Activated CD8-positive, alpha-beta memory T cell treated with anti-CD3 and anti-CD28 coated beads for 48 hours (primary cell): ENCODE results near the gene PCSK6.
"Not testable (repeated sequence)": the region's sequence is repeated elsewhere in the genome, so short reads cannot be mapped to it uniquely, and the experiment has no call there.

ENCODE experiments used
- DNase-seq, 3 experiments: peaks; one replicate each; pipeline ENCODE4 v3.0.0-alpha.2; 2020; ENCODE audit warnings: low read depth in 2 of 3, low spot score in 2 of 3

The PCSK6 gene

DNA sequence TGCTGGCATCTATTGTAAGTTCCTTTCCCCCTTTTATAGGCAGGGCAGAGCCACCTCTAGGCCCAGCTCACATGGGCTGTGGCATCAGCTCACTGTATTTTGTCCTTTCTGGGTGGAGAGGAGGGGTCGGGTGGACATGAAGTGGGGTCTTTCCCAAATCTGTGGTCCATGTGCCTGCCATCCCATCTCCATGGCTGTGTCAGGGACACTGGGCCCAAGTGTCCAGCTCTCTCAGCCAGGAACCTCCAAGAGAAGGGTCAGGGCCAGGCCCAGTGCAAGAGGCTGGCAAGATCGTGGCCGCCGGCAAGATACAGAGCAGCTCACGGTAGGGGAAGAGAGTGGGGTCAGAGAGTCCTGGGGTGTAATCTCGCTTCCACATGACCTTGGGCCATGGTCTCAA, 85.3 kb downstream of the PCSK6 start:
- DNase-seq = no peak

DNA sequence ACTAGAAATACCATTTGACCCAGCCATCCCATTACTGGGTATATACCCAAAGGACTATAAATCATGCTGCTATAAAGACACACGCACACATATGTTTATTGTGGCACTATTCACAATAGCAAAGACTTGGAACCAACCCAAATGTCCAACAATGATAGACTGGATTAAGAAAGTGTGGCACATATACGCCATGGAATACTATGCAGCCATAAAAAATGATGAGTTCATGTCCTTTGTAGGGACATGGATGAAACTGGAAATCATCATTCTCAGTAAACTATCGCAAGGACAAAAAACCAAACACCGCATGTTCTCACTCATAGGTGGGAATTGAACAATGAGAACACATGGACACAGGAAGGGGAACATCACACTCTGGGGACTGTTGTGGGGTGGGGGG, 86.6 kb downstream of the PCSK6 start:
- not testable (repeated sequence) for DNase-seq

DNA sequence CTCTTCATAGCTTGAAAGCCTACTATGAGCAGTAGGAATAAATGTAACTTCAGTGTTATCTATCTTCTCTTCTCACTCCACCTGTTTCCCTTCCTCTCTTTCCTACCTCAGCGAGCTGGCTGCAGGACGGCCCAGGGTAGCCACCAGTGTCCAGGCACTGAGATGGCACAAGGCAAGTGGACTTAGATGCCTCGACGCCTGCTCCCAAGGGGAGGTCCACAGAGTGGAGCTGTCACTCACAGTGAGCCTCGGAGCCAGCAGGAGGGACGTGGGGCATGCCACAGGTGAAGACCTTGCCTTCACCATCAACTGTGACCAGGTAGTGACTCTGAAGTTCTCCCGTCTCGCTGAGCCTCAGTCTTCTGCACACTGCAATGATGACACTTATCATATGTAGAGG, 88.2 kb downstream of the PCSK6 start:
- DNase-seq = no peak

DNA sequence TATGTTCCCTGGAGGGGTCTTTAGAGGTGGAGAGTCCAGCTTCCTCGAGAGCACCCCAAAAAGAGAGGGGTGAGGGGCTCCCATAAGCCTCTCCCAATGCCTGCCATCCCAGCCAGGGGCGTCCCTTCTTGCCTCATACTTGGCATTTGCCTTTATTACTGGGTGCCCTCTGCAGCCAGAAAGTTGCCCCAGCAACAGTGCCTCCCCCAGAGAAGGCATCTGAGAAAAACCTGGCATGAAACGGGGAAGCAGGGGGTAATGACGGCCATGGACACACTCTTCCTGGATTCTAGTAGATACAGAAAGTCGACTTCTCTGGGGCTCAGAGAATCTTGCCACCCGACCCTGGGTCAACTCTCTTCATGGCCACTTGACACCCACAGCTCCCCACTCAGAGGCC, 90.1 kb downstream of the PCSK6 start:
- no peak for DNase-seq

DNA sequence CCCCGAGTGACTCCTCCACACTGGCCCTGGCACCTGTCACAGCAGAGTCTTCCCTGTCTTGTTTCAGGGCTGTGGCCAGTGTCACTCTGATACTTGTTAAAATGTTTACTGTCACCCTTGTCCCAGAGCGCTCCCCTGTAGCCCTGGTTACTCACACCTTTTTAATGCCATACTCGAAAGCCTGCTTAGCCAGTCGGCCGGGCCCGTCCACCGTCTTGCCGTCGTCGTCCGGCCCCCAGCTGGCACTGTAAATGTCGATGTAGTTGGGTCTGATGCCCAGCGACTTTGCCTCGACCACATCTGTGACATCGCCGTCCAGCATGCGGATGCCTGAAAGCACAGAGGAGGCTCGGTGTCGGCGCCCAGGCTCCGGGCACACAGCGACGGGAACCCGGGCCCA, 91.3 kb downstream of the PCSK6 start:
- no peak for DNase-seq

DNA sequence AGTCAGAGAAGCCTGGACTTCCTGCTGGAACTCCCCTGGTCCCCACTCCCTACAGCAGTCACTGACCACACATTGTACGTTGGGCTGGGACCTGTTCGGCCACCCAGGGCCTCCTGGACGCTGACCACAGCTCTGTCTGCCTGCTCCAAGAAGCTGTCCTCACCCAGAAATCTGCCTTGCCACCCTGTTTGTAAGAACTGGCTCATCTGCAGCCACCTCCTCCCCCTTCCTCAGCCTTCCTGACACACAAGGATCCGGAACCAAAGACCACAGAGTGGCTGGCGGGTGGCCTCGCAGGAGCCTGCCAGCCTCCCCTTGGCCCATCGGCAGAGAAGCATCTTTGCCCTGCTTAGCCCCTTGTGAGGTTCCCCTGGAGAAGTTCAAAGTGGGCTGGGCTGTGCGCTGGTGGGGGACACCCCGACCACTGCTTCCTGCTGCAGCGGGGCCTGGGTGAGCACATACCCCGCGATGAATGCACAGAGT, 91.9 kb downstream of the PCSK6 start:
- no peak for DNase-seq

DNA sequence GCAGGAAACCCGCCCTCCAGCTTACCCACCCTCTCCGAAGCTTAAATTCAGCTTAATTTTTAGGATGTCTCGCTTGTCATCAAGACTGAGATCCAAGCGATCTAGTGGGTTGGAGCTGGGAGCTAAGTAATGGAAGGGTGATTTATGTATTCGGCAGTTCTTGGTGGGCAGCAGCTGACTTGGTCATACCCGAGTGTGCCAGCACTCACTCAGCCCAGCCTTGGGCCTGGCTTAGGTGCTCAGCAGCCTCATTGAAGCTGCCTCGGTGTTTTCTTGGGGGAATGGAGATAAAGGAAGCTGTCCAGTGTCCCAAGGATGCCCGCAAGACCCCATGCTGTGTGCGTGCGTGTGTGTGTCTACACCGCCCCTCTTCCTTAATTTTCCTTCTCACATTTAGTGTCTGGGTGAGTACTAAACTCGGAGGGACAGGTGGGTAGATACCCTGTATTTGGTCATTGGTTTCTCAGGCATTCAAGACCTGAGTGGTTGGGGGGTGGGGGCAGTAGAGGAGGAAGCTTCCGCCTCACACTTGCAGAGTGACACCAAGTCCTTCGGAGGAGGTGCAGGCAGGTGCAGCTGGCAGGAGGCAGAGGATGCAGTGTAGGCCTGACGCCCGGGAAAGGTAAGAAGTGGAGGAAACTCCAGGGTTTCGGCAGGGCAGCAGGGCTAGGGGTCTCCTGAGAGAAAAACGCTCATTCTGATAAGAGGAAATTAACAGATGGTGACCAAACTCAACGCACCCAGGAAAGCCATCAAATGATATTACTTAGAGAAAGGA, 92.8 kb downstream of the PCSK6 start:
- no peak for DNase-seq

DNA sequence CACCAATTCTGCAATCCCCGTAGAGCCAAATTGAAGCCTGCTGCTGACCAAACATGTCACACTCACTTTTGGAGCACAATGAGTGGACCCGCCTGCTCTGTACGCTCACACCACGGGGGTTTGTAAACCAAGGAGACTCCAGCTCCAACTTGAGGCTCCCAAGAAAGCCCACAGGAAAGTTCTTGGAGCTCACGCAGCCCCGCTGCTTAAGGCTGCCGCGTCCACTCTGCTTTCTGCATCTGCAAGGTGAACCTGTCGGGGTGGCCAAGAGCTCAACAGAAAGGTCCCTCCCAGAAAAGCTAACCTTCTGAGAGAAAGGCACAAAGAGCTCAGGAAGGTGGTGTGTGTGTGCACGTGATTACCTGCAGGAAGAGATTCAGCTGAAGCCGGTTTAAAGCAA, 94.9 kb downstream of the PCSK6 start:
- no peak for DNase-seq

DNA sequence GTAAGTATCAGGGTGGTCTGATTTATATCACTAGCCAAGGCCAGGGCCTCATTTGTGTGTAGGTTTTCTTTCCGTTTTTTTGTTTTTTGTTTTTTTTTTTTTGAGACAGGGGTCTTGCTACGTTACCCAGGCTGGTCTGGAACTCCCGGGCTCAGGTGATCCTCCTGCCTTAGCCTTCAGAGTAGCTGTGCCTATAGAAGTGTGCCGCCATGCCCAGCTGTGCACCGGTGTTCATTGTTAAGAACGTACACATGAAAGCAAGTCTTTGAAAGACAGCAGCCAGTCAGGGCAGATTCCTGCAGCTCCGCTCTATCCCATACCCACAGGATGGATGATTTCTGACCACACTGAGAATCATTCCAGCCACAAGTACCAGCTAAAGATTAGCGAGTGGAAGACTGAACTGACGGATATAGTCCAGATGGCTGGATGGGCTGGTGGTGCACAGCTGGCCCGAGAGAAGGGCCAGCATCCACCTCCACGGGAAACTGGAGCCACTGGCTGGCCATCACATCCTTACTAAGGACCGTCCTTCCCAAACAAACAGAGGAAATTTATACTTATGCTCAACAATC, 95.4 kb downstream of the PCSK6 start:
- DNase-seq = no peak

DNA sequence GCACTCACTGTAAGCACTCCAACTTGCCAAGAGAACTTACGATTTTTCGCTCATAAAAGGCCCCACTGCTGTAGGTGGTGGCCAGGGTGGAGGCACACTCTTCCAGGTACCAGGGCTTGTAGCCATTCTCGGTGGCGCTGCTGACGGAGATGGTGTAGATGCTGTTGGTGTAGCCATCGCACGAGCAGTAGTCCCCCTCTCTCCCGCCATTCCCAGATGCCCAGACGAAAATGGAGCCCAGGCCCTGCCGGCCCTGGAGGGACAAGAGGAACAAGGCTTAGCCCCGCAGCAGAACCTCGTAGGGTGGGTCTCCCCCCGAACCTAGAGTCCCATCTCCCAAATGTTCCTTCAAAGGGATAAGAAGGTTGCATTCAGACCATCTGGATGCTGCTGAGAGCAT, 96.3 kb downstream of the PCSK6 start:
- DNase-seq = no peak

DNA sequence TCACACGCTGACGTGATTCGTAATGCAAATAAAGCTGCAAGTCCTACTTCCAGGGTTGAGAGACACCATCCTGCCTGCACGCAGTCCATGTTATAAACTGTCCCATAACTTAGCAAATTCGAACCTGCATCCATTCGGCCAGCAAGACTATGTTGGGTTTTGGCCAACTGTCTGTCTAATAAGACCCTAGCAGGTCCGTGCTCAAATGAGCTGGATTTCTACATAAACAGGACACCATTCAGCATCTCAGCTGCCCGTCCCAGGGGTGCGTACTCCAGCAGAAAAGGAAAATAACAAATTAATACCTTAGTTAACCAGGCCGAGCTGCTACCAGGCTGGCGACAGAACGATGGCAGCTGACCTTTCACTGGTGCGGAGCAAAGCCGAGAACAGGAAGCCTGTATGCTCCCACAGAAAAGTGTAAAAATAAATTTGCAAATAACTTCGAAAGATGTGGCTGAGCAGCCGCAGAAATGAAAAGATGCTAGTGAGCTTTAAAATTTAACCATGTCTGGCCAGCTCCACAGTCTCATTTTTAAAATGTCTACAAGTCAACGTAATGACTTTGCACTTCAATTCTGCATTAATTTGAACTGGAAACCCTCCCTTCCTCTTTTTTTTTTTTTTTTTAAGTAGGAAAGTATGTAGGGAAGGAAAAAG, 97.4 kb downstream of the PCSK6 start:
- DNase-seq = no peak

DNA sequence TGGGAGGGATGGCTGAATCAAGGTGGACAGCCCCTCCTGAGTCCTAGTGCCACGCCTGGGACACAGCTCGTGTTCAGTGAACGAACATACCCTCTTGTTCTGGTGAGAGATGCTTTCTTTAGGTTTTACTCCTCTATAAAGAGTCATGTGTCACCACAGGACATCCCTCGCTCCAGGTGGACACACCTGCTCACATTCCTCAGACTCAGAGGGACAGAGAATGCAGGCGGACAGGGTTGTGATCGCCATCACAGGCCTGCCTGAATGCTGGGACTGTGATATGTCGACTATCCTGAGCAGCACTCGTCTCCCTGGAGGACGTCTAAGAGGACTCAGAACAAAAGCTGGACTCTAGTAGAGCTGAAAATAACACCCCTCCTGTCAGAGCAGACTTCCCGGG, 98.1 kb downstream of the PCSK6 start:
- no peak for DNase-seq

DNA sequence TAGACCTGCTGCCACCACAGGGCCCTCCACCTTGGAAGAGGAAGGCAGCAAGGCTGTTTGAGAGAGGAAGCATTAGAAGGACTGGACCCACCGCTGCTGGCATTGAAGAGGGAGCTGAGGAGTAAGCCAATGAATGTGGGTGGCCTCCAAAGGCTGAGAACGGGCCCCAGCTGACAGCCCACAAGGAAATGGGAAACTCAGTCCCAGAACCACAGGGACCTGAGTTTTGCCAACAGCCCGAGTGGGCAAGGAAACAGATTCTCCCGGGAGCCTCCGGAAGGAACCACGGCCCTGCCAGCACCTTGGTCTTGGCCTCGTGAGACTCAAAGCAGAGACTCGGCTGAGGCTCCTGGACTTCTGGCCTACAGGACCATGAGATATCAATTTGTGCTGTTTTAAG, 99.0 kb downstream of the PCSK6 start:
- no peak for DNase-seq

DNA sequence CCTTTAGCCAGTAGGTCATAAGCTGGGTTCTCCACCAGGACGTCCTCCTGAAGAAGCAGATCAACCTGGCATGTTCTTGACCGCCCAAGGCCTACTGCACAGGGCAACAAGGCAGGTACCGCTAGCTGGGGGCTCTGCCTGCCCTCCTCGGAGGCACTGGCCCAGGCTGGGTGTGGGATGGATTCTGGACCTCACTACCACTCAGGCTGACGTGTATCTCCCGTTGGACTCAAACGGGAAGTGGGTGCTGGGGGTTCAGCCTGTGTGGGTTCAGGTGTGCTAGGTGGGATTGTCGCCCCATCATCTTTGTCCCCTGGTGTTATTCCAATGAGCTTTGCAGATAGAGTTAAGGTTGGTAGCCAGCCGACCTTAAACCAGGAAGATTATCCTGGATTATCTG, 99.4 kb downstream of the PCSK6 start:
- DNase-seq = no peak

DNA sequence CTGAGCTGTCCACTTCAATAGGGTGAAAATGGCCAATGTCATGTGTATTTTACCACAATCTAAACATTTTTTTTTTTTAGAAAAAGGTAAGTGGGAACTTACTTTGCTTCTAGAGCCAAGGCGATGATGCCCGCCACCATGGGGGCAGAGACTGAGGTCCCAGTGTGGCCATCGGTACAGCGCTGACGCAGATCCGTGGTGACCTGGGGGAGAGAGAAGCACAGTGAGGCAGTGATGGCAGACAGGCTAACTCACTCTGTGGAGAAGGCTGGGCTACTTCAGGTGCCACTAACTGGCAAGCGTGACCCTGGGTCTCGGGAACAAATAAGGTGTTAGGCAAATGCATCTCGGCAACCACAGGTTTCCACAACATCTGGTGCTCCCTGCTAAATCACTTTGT, 100.1 kb downstream of the PCSK6 start:
- no peak for DNase-seq

DNA sequence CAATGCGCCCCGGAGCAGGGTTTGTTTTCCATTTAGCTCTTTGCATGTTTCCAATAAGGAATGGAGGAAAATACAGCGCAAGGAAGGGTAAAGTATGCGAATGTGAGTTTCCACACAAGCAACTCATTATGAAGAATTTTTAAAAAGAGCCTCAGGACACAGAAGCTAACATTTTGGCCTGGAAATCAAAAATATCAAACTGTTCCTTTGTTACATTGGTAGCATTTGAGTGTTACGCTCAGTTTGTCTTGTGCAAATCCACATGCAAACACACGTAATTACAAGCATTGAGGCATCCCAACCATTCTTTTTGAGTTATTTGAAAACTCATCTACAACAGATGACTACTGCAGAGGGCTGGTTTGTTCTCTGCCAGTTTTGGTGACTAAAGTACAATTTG, 101.5 kb downstream of the PCSK6 start:
- no peak for DNase-seq

DNA sequence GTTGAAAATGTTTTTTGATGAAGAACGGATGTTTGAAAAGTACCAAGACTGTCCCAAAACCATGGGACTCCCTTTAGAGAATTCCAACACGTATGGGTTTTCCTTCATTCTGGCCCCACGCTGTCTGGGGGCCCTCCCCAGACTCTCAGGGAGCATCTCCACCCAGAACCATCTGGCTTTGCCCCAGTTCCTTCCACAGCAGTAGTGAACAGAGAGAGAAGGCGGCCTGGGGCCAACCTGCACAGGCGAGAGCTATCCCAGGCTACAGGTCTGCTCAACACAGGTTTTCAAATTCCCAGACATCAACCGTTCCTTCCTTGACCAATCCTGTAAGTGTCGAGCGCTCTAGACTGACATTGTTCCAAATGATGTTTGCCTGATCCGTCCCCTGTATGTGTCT, 101.9 kb downstream of the PCSK6 start:
- DNase-seq = no peak

DNA sequence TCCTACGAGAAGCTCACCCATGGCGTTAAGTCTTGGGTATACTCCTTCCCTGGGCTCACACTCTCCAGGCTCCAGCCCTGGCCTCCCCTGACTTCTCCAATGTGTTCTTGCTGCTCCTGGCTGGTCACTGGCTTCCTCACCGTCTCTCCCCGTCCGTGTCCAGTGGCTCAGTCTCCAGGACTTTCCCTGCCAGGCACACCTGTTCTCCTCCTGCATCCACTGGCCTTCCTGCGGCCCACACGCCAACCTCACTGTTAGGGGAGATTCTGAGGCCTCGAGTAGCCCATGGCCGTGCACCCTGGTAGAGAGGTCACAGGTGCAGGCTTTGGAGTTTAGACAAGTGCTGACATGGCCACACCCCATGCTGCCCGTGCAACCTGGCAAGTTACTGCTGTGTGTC, 102.5 kb downstream of the PCSK6 start:
- no peak for DNase-seq

DNA sequence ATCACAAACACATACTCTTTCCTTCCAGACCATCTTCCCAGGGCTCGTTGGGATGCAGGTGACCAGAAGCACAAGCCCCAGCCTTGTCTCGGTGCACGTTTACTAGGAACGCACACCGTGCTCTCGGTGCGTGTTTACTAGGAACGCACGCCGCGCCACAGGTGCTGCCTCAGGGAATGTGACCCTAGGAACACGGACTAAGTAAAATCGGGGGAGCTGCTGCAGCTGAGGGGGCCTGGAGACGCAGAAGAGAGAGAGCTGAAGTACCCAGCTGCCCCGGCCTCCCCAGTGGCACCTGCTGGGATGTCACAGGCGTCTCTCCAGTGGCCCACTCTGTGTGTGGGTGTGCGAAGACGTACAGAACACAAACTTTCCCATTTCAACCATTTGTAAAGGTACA, 103.5 kb downstream of the PCSK6 start:
- no peak for DNase-seq

DNA sequence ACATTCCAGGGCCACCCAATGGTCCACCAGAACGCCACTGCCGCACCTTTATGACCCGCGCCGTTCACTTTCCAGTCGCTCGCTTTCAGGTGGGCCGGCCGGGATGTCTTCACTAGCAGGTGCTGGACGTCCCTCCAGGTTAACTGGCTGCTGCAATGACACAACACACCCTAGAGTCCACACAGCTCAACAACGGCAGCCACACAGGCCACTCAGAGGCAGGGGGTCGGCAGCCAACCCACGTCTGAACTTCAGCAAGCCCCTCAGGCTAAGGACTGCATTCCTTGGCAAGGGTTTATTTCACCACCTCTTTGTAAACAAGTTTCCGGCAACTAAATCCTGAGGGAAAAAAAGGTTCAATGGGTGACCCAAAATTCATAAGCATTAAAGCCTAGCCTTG, 105.2 kb downstream of the PCSK6 start:
- no peak for DNase-seq

DNA sequence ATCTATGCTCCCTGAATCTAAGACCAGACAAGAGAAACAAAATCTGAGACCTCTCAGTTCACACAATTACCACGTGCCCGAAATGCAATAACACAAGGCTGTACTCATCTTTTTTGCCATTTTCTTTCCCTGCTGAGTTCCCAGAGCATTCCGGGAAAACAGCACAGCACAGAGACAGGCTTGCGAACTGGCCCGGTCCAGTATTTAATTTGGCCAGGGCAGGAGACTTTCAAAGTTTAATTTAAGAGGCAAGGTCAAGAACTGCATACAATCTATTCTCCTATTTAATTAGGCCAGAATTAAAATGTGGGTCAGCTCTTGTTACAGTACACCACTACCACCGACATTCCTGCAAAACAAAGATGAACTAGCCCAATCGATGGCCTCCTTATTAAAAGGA, 107.0 kb downstream of the PCSK6 start:
- DNase-seq = no peak

DNA sequence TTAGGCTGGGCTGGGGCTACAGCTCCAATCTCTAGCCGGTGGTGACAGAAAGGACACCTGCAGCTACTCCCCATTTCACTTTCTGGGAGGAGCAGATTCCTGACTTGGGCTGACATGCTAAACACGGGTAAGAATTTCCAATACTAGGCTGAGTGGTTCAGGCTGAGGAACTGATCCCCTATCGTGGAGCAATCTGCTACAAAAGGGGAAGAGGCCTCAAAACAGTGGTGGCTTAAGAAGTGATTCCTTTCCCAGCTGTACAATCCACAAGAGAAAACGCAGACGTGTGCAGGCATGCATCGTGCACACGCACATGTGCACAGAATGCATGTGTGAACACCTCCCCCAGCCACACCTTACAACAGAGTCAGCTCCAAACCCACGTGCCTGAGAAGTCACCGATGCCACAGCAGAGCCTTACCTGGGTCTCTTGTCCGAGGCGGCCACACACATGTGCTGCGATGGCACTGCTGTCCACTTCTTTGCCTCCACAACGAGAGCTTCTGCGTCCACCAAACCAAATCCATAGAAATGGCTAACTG, 107.8 kb downstream of the PCSK6 start:
- DNase-seq = no peak
